HepG2 (cell line): ENCODE measurements around the gene YY1. TPM values are rescaled to one million over a fixed set of nuclear protein-coding genes. Genes with fewer than 3 reads are reported as not detected.
A peak's percentile ranks its signal among the peaks of the same experiment; 100 is the strongest.

Source experiments
- ARNT2 ChIP-seq: sonication (generic); formaldehyde crosslinking; IDR thresholded peaks from 2 replicates; pipeline ENCODE4 v1.8.0; 2022; ENCODE audit warnings: mild to moderate bottlenecking, low read depth, missing genetic modification reagents, moderate library complexity
- CBX1 ChIP-seq: IDR thresholded peaks from one replicate; pipeline ENCODE4 v1.6.1; 2016; ENCODE audit warnings: antibody characterized with exemption, low read depth
- CHCHD3 ChIP-seq: sonication (generic); formaldehyde crosslinking; IDR thresholded peaks from 2 replicates; pipeline ENCODE4 v1.8.0; 2022; ENCODE audit warnings: mild to moderate bottlenecking, missing genetic modification reagents, moderate library complexity
- EZH2 ChIP-seq: conservative IDR thresholded peaks from 2 replicates; pipeline ENCODE4 v1.6.1; 2012; ENCODE audit warnings: mild to moderate bottlenecking, low read depth, low read length, moderate library complexity
- GZF1 ChIP-seq: sonication (generic); formaldehyde crosslinking; IDR thresholded peaks from 2 replicates; pipeline ENCODE4 v1.5.1; 2020; ENCODE audit warnings: mild to moderate bottlenecking, missing genetic modification reagents
- HMG20A ChIP-seq: IDR thresholded peaks from 2 replicates; pipeline ENCODE4 v1.6.1; 2016; ENCODE audit warnings: borderline replicate concordance
- HNRNPL ChIP-seq: fragments of 200-400 bp; formaldehyde crosslinking; IDR thresholded peaks from 2 replicates; pipeline ENCODE4 v1.6.1; 2017; ENCODE audit warnings: mild to moderate bottlenecking, low read depth, low read length
- KAT2B ChIP-seq: fragments of 150-350 bp; IDR thresholded peaks from 2 replicates; pipeline ENCODE4 v1.6.1; 2014; ENCODE audit warnings: low read depth, low read length, borderline replicate concordance
- MED1 ChIP-seq: sonication (generic); formaldehyde crosslinking; IDR thresholded peaks from 2 replicates; pipeline ENCODE4 v1.4.0; 2020; ENCODE audit warnings: missing genetic modification reagents
- MLLT10 ChIP-seq: sonication (generic); formaldehyde crosslinking; IDR thresholded peaks from 2 replicates; pipeline ENCODE4 v1.4.0; 2020; ENCODE audit warnings: missing genetic modification reagents
- NBN ChIP-seq: fragments of 450-650 bp; conservative IDR thresholded peaks from 2 replicates; pipeline ENCODE4 v1.6.1; 2017
- RCOR2 ChIP-seq: IDR thresholded peaks from 2 replicates; pipeline ENCODE4 v1.6.1; 2016; ENCODE audit warnings: missing biosample characterization, missing genetic modification reagents
- RORA ChIP-seq: sonication (generic); formaldehyde crosslinking; IDR thresholded peaks from 2 replicates; pipeline ENCODE4 v1.5.0; 2020; ENCODE audit warnings: mild to moderate bottlenecking, missing genetic modification reagents, moderate library complexity
- SOX13 ChIP-seq, 3 experiments: fragments of 450-650 bp in 1 of 3; sonication (generic) in 1 of 3; formaldehyde crosslinking in 1 of 3; IDR thresholded peaks in 2 of 3; conservative IDR thresholded peaks in 1 of 3; 2 replicates each; pipeline versions ENCODE4 v1.5.0 to v1.6.1; 2016 to 2020; ENCODE audit warnings: antibody characterized with exemption in 1 of 3, mild to moderate bottlenecking in 1 of 3, missing compliant biosample characterization in 1 of 3, missing genetic modification reagents in 1 of 3, moderate library complexity in 1 of 3
- SOX5 ChIP-seq: IDR thresholded peaks from 2 replicates; pipeline ENCODE4 v1.6.1; 2016; ENCODE audit warnings: borderline replicate concordance
- SRSF4 ChIP-seq: fragments of 200-400 bp; formaldehyde crosslinking; IDR thresholded peaks from one replicate; pipeline ENCODE4 v1.6.1; 2018; ENCODE audit warnings: mild to moderate bottlenecking, low read depth, low read length, moderate library complexity; ENCODE audit not compliant: poor library complexity, severe bottlenecking
- TEAD3 ChIP-seq: optimal IDR thresholded peaks from 2 replicates; pipeline ENCODE3; 2016; ENCODE audit warnings: borderline replicate concordance
- XBP1 ChIP-seq: sonication (generic); formaldehyde crosslinking; IDR thresholded peaks from 2 replicates; pipeline ENCODE4 v1.5.0; 2020; ENCODE audit warnings: missing genetic modification reagents
- ZBTB1 ChIP-seq: sonication (generic); formaldehyde crosslinking; IDR thresholded peaks from 2 replicates; pipeline ENCODE4 v1.4.0; 2020; ENCODE audit warnings: missing genetic modification reagents, borderline replicate concordance
- ZBTB7A ChIP-seq: sonication (generic); formaldehyde crosslinking; IDR thresholded peaks from 2 replicates; pipeline ENCODE4 v1.8.0; 2022; ENCODE audit warnings: mild to moderate bottlenecking, missing genetic modification reagents
- ZMYM4 ChIP-seq: sonication (generic); formaldehyde crosslinking; IDR thresholded peaks from 2 replicates; pipeline ENCODE4 v1.8.1; 2023; ENCODE audit warnings: mild to moderate bottlenecking, missing genetic modification reagents
- ZNF138 ChIP-seq: sonication (generic); formaldehyde crosslinking; IDR thresholded peaks from 2 replicates; pipeline ENCODE4 v1.5.0; 2020; ENCODE audit warnings: mild to moderate bottlenecking, low read depth, missing genetic modification reagents
- ZNF260 ChIP-seq: sonication (generic); formaldehyde crosslinking; IDR thresholded peaks from 2 replicates; pipeline ENCODE4 v1.4.0; 2020; ENCODE audit warnings: missing genetic modification reagents, low read depth, mild to moderate bottlenecking, borderline replicate concordance
- ZNF263 ChIP-seq: sonication (generic); formaldehyde crosslinking; IDR thresholded peaks from 2 replicates; pipeline ENCODE4 v1.4.0; 2020; ENCODE audit warnings: missing genetic modification reagents
- ZNF432 ChIP-seq: sonication (generic); formaldehyde crosslinking; IDR thresholded peaks from 2 replicates; pipeline ENCODE4 v1.5.0; 2020; ENCODE audit warnings: missing genetic modification reagents, mild to moderate bottlenecking, borderline replicate concordance
- ZNF773 ChIP-seq: sonication (generic); formaldehyde crosslinking; IDR thresholded peaks from 2 replicates; pipeline ENCODE4 v1.4.0; 2020; ENCODE audit warnings: missing genetic modification reagents, borderline replicate concordance
- ZNF792 ChIP-seq: IDR thresholded peaks from 2 replicates; pipeline ENCODE4 v1.6.1; 2016
- polyA plus RNA-seq, 8 experiments: library from polyadenylated mRNA; depleted of rRNA in 3 of 8; stranded (reverse) in 7 of 8; unstranded in 1 of 8; fragments of >200 nt; fragmentation: Illumina TruSeq in 4 of 8; extraction: Trizol in 4 of 8; gene quantifications; 2 replicates each; pipeline versions ENCODE4 v1.2.1 to v1.2.3, GENCODE V29; 2011 to 2016; ENCODE audit warnings: low read depth in 4 of 8, missing spikeins in 1 of 8, mixed read lengths in 1 of 8; ENCODE audit not compliant: insufficient read depth in 1 of 8
- total RNA-seq, 5 experiments: library from RNA; depleted of rRNA; stranded (reverse); fragments of >200 nt; fragmentation: Illumina TruSeq; extraction: Trizol; gene quantifications; 2 replicates each; pipeline ENCODE4 v1.2.3, GENCODE V29; 2016; ENCODE audit warnings: low read depth in 1 of 5
- TF ChIP-seq, protein P1 (sequence below): sonication (generic); formaldehyde crosslinking; IDR thresholded peaks from 2 replicates; pipeline ENCODE4 v1.4.0; 2020; ENCODE audit warnings: mild to moderate bottlenecking, missing genetic modification reagents, borderline replicate concordance

The YY1 gene
- total and polyA plus RNA-seq, 2 of the 13 experiments (the other 11 are each of a cell fraction or from before 2014, with no cell fraction given) = 29.4 to 68.1 TPM

DNA sequence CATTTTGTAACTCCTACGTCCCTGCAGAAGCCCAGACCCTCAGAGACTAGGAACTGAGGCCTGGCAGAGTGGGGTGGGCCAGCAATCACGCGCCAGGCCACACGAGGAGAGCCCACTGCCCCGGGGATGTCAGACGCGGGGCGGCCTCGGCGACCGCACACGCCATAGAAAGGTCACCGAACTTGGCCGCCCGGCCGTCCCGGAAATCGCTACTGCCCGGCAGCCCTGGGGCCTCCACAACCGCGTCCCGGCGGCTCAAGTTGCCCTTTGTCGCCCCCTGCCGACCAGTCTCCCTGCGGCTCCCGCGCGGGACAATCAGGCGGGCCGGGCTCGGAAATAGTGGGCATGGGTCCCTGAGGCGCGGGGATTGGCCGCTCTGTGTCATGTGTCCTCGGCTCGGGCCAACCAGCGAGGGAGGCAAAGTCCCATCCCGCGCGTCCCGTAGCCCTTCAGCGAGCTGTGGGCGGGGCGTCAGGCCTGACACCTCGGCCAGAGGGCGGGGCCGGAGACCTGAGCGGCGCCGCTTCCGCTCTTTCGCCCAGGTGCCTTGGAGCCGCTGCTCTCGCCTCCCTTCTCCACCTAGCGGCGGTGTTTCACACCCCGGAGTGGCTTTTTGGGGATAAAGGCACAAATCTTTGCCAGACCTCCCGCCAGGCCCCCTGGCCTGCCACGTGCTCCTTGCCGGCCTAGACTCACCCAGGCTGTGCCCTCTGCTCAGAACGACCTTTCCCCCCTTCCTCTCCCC lies 46.1 kb upstream of the YY1 start (continued):
- TF ChIP-seq ZNF138 (CRISPR knock-in tag) (peak; percentile 67; the same call in 1 of the 2 replicates), XBP1 (0 out of 2 replicates have a peak, but pooled peaks have one; percentile 52), HNRNPL (0 out of 2 replicates have a peak, but pooled peaks have one; percentile 53), SOX13 (IDR thresholded peaks at IDR 0.05) (peak; percentile 33; the same call in 1 of the 2 replicates), SOX13 (CRISPR knock-in tag; conservative IDR thresholded peaks at IDR 0.05 in 1 of 2, IDR thresholded peaks at IDR 0.05 in 1 of 2) (peak in 1 of 2 experiments; percentile 67; a peak in 2 of 4 replicates), ZNF792 (CRISPR knock-in tag) (peak; percentile 53; the same call in 1 of the 2 replicates), MED1 (CRISPR knock-in tag) (peak; percentile 81), SOX5 (CRISPR knock-in tag) (peak; percentile 63), HMG20A (CRISPR knock-in tag) (peak; percentile 5; the same call in 1 of the 2 replicates), RCOR2 (peak; percentile 43; the same call in 1 of the 2 replicates), ZNF432 (CRISPR knock-in tag) (no peak), RORA (CRISPR knock-in tag) (no peak), ZNF773 (CRISPR knock-in tag) (peak; percentile 35; the same call in 1 of the 2 replicates), EZH2 (no peak), ZBTB1 (no peak), KAT2B (no peak), NBN (no peak), CBX1 (peak; percentile 58), CHCHD3 (no peak), ZBTB7A (CRISPR knock-in tag) (no peak), ZNF260 (no peak), GZF1 (peak; percentile 85; the same call in 1 of the 2 replicates), MLLT10 (CRISPR knock-in tag) (no peak), TEAD3 (CRISPR knock-in tag) (peak; percentile 65), ZMYM4 (CRISPR knock-in tag) (peak; percentile 99), ARNT2 (CRISPR knock-in tag) (peak; percentile 93), ZNF263 (0 out of 2 replicates have a peak, but pooled peaks have one; percentile 10), SRSF4 (no peak)
- TF ChIP-seq, protein P1, sequence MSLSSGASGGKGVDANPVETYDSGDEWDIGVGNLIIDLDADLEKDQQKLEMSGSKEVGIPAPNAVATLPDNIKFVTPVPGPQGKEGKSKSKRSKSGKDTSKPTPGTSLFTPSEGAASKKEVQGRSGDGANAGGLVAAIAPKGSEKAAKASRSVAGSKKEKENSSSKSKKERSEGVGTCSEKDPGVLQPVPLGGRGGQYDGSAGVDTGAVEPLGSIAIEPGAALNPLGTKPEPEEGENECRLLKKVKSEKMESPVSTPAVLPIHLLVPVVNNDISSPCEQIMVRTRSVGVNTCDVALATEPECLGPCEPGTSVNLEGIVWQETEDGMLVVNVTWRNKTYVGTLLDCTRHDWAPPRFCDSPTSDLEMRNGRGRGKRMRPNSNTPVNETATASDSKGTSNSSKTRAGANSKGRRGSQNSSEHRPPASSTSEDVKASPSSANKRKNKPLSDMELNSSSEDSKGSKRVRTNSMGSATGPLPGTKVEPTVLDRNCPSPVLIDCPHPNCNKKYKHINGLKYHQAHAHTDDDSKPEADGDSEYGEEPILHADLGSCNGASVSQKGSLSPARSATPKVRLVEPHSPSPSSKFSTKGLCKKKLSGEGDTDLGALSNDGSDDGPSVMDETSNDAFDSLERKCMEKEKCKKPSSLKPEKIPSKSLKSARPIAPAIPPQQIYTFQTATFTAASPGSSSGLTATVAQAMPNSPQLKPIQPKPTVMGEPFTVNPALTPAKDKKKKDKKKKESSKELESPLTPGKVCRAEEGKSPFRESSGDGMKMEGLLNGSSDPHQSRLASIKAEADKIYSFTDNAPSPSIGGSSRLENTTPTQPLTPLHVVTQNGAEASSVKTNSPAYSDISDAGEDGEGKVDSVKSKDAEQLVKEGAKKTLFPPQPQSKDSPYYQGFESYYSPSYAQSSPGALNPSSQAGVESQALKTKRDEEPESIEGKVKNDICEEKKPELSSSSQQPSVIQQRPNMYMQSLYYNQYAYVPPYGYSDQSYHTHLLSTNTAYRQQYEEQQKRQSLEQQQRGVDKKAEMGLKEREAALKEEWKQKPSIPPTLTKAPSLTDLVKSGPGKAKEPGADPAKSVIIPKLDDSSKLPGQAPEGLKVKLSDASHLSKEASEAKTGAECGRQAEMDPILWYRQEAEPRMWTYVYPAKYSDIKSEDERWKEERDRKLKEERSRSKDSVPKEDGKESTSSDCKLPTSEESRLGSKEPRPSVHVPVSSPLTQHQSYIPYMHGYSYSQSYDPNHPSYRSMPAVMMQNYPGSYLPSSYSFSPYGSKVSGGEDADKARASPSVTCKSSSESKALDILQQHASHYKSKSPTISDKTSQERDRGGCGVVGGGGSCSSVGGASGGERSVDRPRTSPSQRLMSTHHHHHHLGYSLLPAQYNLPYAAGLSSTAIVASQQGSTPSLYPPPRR (CRISPR knock-in tag) = 0 out of 2 replicates have a peak, but pooled peaks have one; percentile 26
